ENCODE measurements around the gene SHISA5. TPM values are rescaled to one million over a fixed set of nuclear protein-coding genes. Genes with fewer than 3 reads are reported as not detected.

SHISA5 gene
- total and polyA plus RNA-seq, 2 of the 8 experiments (the other 6 are each of a cell fraction or from before 2014, with no cell fraction given) = 196 to 315 TPM

- no peak overlapping the region for H3K56ac ChIP-seq (replicated peaks; ENCODE audit: insufficient read length, low read depth, low read length)
- H2BK12ac ChIP-seq (ENCODE audit: low read depth, low read length) = no peak overlapping the region
- H2BK20ac ChIP-seq (ENCODE audit: low read length) = no peak overlapping the region
- H3K79me2 ChIP-seq (ENCODE audit: control insufficient read depth in 1 of 2, insufficient read depth in 2 of 2, low read length in 2 of 2) = no peaks in the 10 kb centered on the region
- no peak overlapping the region for H2BK5ac ChIP-seq (ENCODE audit: low read depth, low read length)
- 92% methylated on average over 6 of the region's 6 CpGs; no CpG with 5 or more reads in 1 of the 2 experiments for WGBS, 2 experiments (ENCODE audit: extremely low coverage in 1 of 2, insufficient coverage in 1 of 2, insufficient read length in 1 of 2, insufficient replicate concordance in 2 of 2, low coverage in 1 of 2, low lambda C conversion rate in 2 of 2, missing lambda C conversion rate in 1 of 2)
- H3K18ac ChIP-seq (ENCODE audit: extremely low read depth, low read length) = no peak overlapping the region
- H3K14ac ChIP-seq (ENCODE audit: insufficient read length) = no peak overlapping the region
- ChIA-PET CTCF (ENCODE audit: partially characterized antibody) (interaction anchor here (0.6 to 7.0 kb wide), 8 partner anchors 9 to 455 kb away, joined by 3 to 35 read pairs (median 3); no protein-coding TSS in a partner anchor), POLR2A (ENCODE audit: partially characterized antibody) (interaction anchor here (2.2 kb wide), 1 partner anchor 9 kb away, joined by 6 read pairs; no protein-coding TSS in a partner anchor)
- H4K8ac ChIP-seq (ENCODE audit: extremely low read depth, insufficient read depth, low read length) = no peak overlapping the region
- no peak overlapping the region for H2BK120ac ChIP-seq (replicated peaks; ENCODE audit: low read depth, low read length)
- no peak overlapping the region for H3K27ac ChIP-seq (ENCODE audit: low read depth, low read length)
- H3K23ac ChIP-seq (ENCODE audit: insufficient read length) = no peak overlapping the region
- no peak overlapping the region for H2AK5ac ChIP-seq (ENCODE audit: low read depth, low read length)
- H4K91ac ChIP-seq (replicated peaks; ENCODE audit: insufficient read length, low read length) = no peak overlapping the region
- H4K20me1 ChIP-seq (replicated peaks in 1 of 2; ENCODE audit: control insufficient read depth in 1 of 2, insufficient read depth in 2 of 2, low read length in 2 of 2) = peaks cover 0 to 4% of the 10 kb centered on the region in 2 experiments
- H2BK15ac ChIP-seq (ENCODE audit: low read length) = no peak overlapping the region
- no peak overlapping the region for H3K4ac ChIP-seq (replicated peaks; ENCODE audit: insufficient read length, low read depth, low read length)
- no peak overlapping the region for H4K5ac ChIP-seq (ENCODE audit: insufficient read length, low read depth, low read length)
- no peak overlapping the region for H3K4me2 ChIP-seq (ENCODE audit: insufficient read depth in 1 of 2, low read depth in 2 of 2, low read length in 2 of 2)
- H3K4me3 ChIP-seq (ENCODE audit: extremely low read depth in 1 of 4, insufficient read depth in 2 of 4, low read depth in 3 of 4, low read length in 4 of 4) = no peak overlapping the region
- no peaks in the 10 kb centered on the region for H3K79me1 ChIP-seq (ENCODE audit: low read depth, low read length)
- no peaks in the 10 kb centered on the region; the same call in 1 of the 2 replicates for H3K23me2 ChIP-seq (ENCODE audit: low read depth, low read length)
- no peak overlapping the region for H3K9ac ChIP-seq (replicated peaks in 1 of 4; ENCODE audit: extremely low read depth in 1 of 4, low read depth in 3 of 4, low read length in 3 of 4)
- FAIRE-seq (no peak), DNase-seq (ENCODE audit: low read depth in 1 of 2, low spot score in 2 of 2) (no peak)
- H3K9me3 ChIP-seq (ENCODE audit: insufficient read depth in 2 of 2, low read depth in 1 of 2, low read length in 1 of 2) = no peaks in the 10 kb centered on the region
- peaks cover 2 to 26% (median 18%) of the 10 kb centered on the region in 4 experiments; a peak in 7 of 8 replicates for H3K36me3 ChIP-seq (ENCODE audit: control insufficient read depth in 2 of 4, insufficient read depth in 4 of 4, low read length in 3 of 4)
- H3K27me3 ChIP-seq (replicated peaks in 1 of 4; ENCODE audit: control insufficient read depth in 3 of 4, extremely low read depth in 1 of 4, insufficient read depth in 3 of 4, low read length in 3 of 4) = no peaks in the 10 kb centered on the region
- no peak for TF ChIP-seq SP2 (IDR thresholded peaks at IDR 0.05; ENCODE audit: low read length)
- no peak for TF ChIP-seq TEAD4 (IDR thresholded peaks at IDR 0.05; ENCODE audit: low read depth, low read length)
- no peak for TF ChIP-seq EZH2 (IDR thresholded peaks at IDR 0.05; ENCODE audit: low read depth, low read length, severe bottlenecking)
- TF ChIP-seq PHF8 (conservative IDR thresholded peaks at IDR 0.05; ENCODE audit: low read depth, low read length) = no peak
- no peak for TF ChIP-seq E2F6 (IDR thresholded peaks at IDR 0.05)
- no peak for TF ChIP-seq RXRA (IDR thresholded peaks at IDR 0.05; ENCODE audit: insufficient read depth, low read depth, low read length)
- no peak for TF ChIP-seq NRF1 (IDR thresholded peaks at IDR 0.05; ENCODE audit: low read depth, low read length)
- H2AFZ ChIP-seq (ENCODE audit: low read length) = no peak overlapping the region
- no peaks in the 10 kb centered on the region for H3K4me1 ChIP-seq (replicated peaks in 1 of 4; ENCODE audit: control insufficient read depth in 3 of 4, insufficient read depth in 4 of 4, low read length in 3 of 4)
These were observed 28.4 kb upstream of the SHISA5 start for GRCh38 chr3:48532271-48532976.

Data from H1 (cell line).